ENCODE data around the gene TLCD4. TPM values are rescaled to one million over a fixed set of nuclear protein-coding genes. Genes with fewer than 3 reads are reported as not detected.

The TLCD4 gene
- total and polyA plus RNA-seq, 2 of the 13 experiments (the other 11 are each of a cell fraction or from before 2014, with no cell fraction given): 4.7 to 14.5 TPM

DNA sequence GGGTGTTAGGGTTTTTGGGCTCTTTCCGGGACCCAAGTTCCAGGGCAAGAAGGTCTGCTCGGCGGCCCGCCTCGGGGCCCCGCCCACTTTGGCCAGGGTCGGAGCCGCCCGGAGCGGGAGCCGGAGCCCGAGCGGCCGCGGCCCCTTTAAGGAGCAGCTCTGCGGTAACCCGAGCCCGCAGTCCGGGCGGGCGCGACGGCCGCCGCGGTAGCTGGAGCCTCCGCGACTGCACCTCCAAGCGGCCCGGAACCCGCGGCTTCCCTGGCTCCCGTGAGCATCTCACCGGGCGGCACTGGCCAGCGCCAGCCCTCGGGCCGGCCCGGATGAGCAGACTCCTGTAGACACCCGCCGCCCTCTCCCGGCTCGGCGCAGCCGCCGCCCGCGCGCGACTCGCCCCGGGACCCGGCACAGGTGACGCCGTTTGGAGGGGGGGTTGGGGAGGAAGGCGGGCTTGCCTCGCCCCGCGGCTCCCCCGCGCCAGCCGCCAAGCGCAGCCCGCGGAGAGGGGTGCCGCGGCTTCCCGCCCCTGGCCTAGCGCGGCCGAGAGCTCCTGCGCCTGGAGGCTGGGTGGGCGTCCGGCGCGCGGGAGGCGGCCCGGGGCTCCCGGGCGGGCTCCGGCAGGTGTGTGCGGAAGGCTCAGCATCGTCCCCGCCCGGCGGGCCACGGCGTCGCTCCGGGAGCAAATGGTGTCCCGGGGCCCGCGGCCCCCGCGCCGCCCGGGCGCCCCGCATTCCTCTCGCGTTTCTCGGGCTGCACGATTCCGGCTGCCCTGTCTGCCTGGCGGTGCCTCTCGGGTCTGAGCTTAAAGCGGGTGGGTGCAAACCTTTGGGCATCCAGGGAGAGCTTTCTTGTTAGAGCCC is at the start of gene TLCD4 (continued):
- TF ChIP-seq, protein P1, sequence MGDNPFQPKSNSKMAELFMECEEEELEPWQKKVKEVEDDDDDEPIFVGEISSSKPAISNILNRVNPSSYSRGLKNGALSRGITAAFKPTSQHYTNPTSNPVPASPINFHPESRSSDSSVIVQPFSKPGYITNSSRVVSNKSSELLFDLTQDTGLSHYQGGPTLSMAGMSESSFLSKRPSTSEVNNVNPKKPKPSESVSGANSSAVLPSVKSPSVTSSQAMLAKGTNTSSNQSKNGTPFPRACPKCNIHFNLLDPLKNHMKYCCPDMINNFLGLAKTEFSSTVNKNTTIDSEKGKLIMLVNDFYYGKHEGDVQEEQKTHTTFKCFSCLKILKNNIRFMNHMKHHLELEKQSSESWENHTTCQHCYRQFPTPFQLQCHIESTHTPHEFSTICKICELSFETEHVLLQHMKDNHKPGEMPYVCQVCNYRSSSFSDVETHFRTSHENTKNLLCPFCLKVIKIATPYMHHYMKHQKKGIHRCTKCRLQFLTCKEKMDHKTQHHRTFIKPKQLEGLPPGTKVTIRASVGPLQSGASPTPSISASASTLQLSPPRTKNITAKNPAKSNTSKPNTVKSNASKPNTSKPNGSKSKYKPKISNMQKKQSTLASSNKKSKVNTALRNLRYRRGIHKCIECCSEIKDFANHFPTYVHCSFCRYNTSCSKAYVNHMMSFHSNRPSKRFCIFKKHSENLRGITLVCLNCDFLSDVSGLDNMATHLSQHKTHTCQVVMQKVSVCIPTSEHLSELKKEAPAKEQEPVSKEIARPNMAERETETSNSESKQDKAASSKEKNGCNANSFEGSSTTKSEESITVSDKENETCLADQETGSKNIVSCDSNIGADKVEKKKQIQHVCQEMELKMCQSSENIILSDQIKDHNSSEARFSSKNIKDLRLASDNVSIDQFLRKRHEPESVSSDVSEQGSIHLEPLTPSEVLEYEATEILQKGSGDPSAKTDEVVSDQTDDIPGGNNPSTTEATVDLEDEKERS (CRISPR knock-in tag; IDR thresholded peaks at IDR 0.05): no peak
- TF ChIP-seq KDM5A (IDR thresholded peaks at IDR 0.05; ENCODE audit: borderline replicate concordance, low read length): peak; percentile 16; the same call in 1 of the 2 replicates
- TF ChIP-seq ZNF33A (CRISPR knock-in tag; IDR thresholded peaks at IDR 0.05; ENCODE audit: borderline replicate concordance): no peak
- no peak for TF ChIP-seq FOXO1 (CRISPR knock-in tag; IDR thresholded peaks at IDR 0.05)
- no peak for TF ChIP-seq FOXM1 (CRISPR knock-in tag; IDR thresholded peaks at IDR 0.05)
- no peak; the same call in none of the 2 replicates for TF ChIP-seq HDAC1 (CRISPR knock-in tag; IDR thresholded peaks at IDR 0.05)
- TF ChIP-seq RAD21 (CRISPR knock-in tag; IDR thresholded peaks at IDR 0.05): peak; percentile 14; the same call in 1 of the 2 replicates
- TF ChIP-seq ZNF790 (CRISPR knock-in tag; IDR thresholded peaks at IDR 0.05; ENCODE audit: borderline replicate concordance): 0 out of 2 replicates have a peak, but pooled peaks have one; percentile 82
- no peak for TF ChIP-seq ZFP36L1 (CRISPR knock-in tag; IDR thresholded peaks at IDR 0.05)
- TF ChIP-seq POLR2G (IDR thresholded peaks at IDR 0.05; ENCODE audit: low read depth, low read length): peak; percentile 62
- no peak for TF ChIP-seq ZNF556 (CRISPR knock-in tag; IDR thresholded peaks at IDR 0.05; ENCODE audit: borderline replicate concordance)
- TF ChIP-seq ZNF563 (CRISPR knock-in tag; IDR thresholded peaks at IDR 0.05): 0 out of 2 replicates have a peak, but pooled peaks have one; percentile 48
- no peak for TF ChIP-seq ZNF713 (CRISPR knock-in tag; IDR thresholded peaks at IDR 0.05)
- TF ChIP-seq PAF1 (CRISPR knock-in tag; IDR thresholded peaks at IDR 0.05): no peak
- TF ChIP-seq ZNF253 (CRISPR knock-in tag; IDR thresholded peaks at IDR 0.05; ENCODE audit: borderline replicate concordance): no peak
- 0 out of 2 replicates have a peak, but pooled peaks have one; percentile 29 for TF ChIP-seq KDM5B (CRISPR knock-in tag; IDR thresholded peaks at IDR 0.05; ENCODE audit: borderline replicate concordance)
- no peak for TF ChIP-seq ZNF367 (CRISPR knock-in tag; IDR thresholded peaks at IDR 0.05; ENCODE audit: borderline replicate concordance)
- 0 out of 2 replicates have a peak, but pooled peaks have one; percentile 17 for TF ChIP-seq ZBTB7A (CRISPR knock-in tag; IDR thresholded peaks at IDR 0.05)
- TF ChIP-seq ZSCAN9 (CRISPR knock-in tag; IDR thresholded peaks at IDR 0.05; ENCODE audit: borderline replicate concordance): no peak
- no peak for TF ChIP-seq ZNF44 (CRISPR knock-in tag; IDR thresholded peaks at IDR 0.05)
- TF ChIP-seq ZNF567 (CRISPR knock-in tag; IDR thresholded peaks at IDR 0.05; ENCODE audit: borderline replicate concordance): no peak
- TF ChIP-seq ZNF543 (CRISPR knock-in tag; IDR thresholded peaks at IDR 0.05): peak; percentile 63; the same call in 1 of the 2 replicates
- no peak for TF ChIP-seq MTF1 (CRISPR knock-in tag; IDR thresholded peaks at IDR 0.05)
- peak; percentile 24; the same call in 1 of the 2 replicates for TF ChIP-seq ZNF501 (CRISPR knock-in tag; IDR thresholded peaks at IDR 0.05)
